Measurements from ENCODE around the gene ZNF674.

The ZNF674 gene

DNA sequence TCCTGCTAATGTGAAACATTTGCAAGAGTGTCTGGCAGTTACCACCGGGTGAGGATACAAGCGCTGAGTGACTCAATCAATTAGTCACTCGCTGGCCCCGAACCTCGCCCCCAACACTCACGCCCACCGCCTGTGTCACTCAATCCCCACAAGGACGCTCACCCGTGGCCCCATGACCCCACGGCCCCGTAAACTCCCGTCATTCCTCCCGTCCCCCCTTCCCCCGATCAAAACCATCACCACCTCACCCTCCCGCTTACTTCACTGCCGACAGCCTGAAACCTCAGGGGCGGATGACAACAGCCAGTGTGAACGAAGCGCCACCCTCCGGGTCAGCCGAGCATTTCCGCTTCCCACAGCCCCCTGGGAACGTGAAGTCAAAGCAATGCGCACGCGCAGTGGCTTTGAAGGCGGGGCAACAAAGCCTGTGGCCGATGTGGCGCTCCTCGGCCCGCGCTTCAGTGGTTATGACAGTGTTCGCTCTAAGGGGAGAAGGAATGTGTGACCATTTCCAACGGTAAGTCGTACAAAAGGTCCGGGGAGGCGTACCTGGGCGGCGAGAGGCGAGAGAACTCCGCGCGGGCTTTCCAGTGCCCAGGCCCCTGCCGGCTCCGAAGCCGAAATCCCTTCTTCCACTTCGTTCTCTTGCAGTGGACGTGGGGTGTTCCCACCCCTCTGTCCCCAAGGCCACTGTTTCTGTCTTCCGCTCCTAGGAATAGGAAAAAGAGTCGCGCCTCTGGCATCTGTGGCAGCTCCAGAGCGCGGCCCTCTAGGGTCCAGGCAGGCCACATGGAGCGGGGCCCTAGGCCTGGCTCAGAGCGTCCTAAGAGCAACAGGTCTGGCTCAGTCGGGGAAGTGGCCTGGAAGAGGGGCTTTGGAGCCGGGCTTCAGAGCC lies at the start of gene ZNF674:
Gene ZNF674 (minus strand): TSS at position 311 of the 895 bp plus-strand sequence. CDS start 3,334 bp downstream, outside the sequence.
- peak; percentile 87 for DNase-seq

DNA sequence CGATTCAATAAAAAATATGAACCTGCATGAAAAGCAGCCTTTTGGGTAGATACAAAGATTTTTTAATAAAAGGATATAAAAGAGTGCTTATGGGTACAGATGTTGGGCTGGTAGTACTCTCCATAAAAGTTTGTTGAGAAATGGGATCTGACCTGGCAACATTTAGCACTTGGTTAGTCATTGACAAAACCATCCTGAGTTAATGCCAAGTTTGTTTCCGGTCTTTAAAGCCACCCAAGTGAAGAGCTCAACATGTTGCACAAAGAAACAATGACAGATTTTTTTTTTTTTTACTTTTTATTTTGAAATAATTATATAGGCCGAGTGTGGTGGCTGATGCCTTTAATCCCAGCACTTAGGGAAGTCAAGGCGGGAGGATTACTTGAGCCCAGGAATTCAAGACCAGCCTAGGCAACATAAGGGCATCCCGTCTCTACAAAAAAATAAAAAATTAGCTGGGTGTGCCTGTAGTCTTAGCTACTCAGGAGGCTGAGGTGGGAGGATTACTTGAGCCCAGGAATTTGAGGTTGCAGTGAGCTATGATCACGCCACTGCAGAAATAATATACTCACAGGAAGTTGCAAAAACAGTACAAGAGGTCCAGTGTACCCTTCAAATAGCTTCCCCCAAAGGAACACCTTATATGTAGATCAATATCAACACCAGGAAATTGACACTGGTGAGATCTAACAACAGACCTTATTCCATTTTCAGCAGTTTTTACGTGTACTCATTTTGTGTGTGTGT lies 44.9 kb upstream of the ZNF674 start:
- DNase-seq, result no peak

DNA sequence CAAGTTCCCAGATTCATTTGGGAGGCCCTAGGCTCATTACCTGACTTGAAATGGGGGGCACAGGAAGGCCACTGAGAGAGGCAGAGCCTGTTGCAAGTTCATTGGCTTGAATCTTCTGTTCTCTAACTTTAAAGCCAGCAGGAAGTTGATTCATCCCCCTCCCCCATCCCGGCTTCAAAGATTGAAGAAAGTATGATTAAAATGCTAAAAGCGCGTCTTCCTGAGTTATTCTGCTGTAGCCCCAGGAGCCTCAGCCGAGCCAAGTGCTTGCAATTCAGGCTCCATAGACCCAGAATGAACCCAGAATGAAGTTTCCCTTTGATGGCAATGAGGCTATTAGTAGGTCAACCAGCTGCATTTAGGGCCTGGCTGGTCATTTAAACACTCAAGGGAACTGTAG lies 43.0 kb upstream of the ZNF674 start:
- no peak for DNase-seq

GRCh38 chrX:46587753-46588171 lies 42.5 kb upstream of the ZNF674 start:
- no peak for DNase-seq

- no peak for DNase-seq
Measured at GRCh38 chrX:46587158-46587557, 41.9 kb upstream of the ZNF674 start.

DNA sequence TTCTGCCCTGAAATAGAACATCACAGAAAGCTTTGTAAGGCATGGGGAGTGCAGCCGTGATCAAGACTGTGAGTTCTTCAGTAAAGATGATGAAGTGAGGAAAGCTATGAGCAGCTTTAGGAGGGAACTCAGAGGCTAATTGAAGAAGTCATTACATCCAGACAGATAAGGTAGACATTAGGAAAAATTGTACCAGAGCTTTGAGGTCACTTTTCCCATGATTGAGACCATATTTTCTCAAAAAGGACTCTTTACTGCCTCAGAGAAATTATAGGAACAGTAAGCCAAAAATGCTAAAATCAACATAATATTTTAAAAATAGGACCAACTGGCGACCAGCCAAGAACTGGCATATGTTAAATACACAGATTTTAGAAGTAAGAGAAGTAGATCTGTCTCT lies 39.5 kb upstream of the ZNF674 start:
- DNase-seq, result no peak

GRCh38 chrX:46582966-46583365 lies 37.7 kb upstream of the ZNF674 start:
- DNase-seq, result no peak

DNA sequence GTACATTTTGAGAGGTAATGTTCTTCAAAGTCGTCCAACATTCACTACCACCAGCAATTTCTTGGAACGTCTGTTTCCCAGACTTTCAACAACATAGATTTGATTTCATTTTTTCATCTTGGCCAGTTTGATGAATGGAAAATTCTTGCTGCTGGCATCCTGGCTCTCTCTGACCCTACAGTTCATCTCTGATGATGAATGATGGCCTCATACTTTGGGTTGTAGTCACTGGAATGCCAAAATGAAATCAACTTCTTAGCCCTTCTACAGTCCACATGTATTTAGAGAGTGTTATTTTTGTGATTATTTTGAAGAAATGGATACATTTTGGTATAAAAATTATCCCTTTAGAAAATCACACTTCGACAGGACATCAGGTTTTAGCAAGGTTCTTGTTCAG lies 37.1 kb upstream of the ZNF674 start:
- DNase-seq, result no peak

DNA sequence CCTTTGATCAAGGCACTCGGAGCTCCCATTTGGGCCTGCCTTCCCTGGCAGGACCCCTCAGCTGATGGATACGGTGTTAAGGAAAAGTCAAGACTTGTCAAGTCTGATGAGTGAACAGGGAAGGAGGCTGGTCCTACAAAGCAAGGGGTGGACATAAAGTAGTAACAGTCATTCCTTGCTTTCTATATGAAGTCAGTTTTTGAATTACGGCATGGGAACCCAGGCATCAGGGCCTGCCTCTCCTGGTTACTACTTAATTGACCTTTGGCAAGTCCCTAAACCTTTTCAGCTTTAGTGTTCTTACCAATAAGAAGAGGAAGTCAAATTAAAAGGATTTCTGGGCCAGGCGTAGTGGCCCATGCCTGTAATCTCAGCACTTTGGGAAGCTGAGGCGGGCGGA lies 35.4 kb upstream of the ZNF674 start:
- DNase-seq, result no peak

DNA sequence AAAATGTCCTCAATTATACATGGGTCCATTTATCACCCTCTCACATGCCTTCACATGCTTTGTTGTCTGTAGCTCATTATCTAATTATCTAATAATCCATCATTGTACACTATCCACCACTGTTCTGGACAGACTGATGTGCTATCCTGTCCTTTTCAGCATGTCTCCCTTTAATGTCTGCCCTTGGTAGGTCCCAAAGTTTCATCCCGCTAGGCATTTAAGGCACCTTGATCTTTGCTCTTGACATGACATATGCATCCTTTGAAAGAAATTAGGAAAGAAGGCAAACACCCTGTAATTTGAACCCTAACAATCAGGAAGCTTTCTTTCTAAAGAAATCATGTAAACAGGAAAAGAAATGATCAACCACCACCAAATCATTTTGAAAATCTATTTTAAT lies 34.0 kb upstream of the ZNF674 start:
- DNase-seq, result no peak

- no peak for DNase-seq
Measured at GRCh38 chrX:46577221-46578005, 32.2 kb upstream of the ZNF674 start.

GRCh38 chrX:46576458-46576857 lies 31.2 kb upstream of the ZNF674 start:
- DNase-seq, result no peak

DNA sequence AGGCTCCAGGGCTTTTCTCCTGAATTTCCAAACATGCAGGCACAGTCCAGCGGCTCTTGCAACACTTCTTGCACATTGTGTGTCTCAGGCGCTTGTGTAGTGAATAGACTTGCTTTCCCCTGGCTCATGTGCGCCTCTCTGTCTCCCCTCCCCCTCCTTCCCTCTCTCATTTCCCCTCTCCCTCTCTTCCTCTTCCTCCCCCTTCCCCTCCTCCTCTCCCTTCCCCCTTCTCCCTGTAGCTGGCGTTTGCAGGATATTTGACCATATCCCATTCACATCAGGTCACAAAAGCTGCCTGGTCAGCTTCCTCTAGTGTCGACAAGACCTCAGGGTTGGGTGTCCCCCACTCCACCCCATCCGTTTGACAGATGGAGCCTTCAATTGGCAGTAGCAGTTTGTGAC lies 30.8 kb upstream of the ZNF674 start:
- no peak for DNase-seq

GRCh38 chrX:46575586-46575985 lies 30.4 kb upstream of the ZNF674 start:
- no peak for DNase-seq

- peak; percentile 32 for DNase-seq
Measured at GRCh38 chrX:46574774-46575381, 29.7 kb upstream of the ZNF674 start.

DNA sequence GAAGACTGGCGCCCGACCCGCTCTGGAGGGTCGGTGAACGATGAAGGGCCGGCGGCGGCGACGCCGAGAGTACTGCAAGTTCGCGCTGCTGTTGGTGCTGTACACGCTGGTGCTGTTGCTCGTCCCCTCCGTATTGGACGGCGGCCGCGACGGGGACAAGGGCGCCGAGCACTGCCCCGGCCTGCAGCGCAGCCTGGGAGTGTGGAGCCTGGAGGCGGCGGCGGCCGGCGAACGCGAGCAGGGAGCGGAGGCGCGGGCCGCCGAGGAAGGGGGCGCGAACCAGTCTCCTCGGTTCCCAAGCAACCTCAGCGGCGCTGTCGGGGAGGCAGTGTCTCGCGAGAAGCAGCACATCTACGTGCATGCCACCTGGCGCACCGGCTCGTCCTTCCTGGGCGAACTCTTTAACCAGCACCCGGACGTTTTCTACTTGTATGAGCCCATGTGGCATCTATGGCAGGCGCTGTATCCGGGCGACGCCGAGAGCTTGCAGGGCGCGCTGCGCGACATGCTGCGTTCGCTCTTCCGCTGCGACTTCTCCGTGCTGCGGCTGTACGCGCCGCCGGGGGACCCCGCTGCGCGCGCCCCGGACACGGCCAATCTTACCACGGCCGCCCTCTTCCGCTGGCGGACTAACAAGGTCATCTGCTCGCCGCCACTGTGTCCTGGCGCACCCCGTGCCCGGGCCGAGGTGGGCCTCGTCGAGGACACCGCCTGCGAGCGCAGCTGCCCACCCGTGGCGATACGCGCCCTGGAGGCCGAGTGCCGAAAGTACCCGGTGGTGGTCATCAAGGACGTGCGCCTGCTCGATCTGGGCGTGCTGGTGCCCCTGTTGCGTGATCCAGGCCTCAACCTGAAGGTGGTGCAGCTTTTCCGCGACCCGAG lies 28.9 kb upstream of the ZNF674 start:
- DNase-seq, result peak; percentile 50

DNA sequence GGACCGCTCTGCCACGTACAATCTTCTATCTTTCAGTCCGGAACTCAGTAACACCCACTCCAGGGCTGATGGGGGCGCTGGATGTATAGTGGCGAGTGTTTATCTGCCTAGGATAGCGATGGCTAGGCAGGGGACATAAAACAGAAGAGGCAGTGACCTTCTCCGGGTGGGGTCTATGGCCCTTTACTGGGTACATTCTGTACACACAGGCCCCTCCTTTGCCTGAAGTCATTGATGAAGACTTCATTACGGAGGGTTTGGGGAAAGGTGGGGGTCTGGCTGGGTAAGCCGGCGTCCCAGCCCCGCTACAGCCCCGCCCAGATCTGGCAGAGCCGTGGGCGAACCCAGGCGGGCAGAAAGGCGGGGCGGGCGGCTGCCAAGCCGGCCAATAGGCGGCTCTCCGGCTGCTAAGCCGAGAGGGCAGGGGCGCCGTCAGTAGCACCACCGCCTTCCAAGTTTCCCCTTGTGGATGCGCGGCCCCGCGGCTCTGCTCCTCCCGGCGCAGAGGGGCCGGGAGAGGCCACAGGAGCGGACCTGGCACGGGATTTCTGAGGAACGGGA lies 28.2 kb upstream of the ZNF674 start, which contains the start of gene CHST7:
Gene CHST7 (plus strand): TSS at position 435 of the 561 bp plus-strand sequence. CDS start 167 bp downstream, outside the sequence.
- peak; percentile 38 for DNase-seq

DNA sequence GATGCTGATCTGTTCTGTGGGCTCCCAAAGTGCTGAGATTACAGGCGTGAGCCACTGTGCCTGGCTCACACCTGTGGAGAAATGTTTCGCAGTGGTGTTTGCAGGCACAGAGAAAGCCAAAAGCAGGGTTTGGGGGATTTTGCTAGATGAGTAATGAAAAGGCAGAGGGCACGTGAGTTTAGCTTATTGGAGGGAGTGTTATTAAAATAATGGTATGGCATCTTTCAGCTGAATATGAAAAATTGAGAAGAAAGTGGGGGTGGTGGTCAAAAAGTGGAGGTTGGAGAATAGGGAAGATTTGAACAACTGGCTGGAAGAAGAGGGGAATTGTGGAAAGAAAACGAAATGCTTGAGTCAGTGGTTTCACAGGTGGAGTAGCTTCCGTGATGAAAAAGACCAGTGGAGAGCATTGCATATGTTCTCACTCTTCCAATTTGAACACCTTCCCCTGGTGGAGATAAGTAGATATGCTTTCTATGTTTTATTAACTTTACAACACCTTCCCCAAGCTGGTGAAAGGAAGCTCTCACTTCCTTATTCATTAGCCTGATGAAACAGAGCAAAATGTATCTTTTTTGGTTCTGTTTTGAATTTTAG lies 27.2 kb upstream of the ZNF674 start:
- no peak for DNase-seq

DNA sequence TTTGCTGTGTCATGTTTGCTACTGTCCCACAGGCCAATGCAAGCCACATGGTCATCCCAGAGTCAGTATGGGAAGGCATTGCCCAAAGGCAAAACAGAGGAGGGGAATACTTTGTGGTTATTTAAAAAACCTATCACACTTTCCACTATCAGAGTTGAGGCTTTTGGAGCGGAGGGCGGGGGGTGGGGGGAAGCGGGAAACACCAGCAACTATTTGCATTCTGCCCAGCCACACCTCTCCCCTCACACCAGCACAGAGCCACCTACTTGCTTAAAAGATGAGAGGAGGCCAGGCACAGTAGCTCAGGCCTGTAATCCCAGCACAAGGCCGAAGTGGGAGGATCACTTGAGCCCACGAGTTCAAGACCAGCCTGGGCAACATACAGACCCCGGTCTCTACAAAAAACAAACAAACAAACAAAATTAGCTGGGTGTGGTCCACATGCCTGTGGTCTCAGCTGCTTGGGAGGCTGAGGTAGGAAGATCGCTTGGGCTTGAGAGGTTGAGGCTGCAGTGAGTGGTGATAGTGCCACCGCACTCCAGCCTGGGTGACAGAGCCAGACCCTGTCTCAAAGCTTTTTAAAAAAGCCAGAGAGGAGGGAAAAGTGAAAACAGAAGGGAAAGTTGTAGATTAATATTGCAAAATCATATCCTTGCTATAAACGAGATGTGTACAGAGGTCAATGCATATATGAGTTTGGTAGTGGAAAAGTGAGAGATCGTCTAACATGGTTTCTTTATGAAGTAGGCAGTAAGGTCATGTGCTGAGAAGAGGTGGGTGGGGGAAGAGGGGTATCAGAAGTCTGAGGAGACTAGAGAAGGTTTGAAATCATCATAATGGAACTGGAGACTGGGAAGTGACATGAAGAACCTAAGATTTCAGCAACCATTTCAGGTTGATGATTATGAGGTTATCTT lies 26.5 kb upstream of the ZNF674 start:
- DNase-seq, result no peak

- no peak for DNase-seq
Measured at GRCh38 chrX:46569621-46570020, 24.4 kb upstream of the ZNF674 start.
